Measurements from ENCODE around the gene GPRC5B.

GRCh38 chr16:19856120-19856519, 28.5 kb downstream of the GPRC5B start:
- TF ChIP-seq, protein P1, sequence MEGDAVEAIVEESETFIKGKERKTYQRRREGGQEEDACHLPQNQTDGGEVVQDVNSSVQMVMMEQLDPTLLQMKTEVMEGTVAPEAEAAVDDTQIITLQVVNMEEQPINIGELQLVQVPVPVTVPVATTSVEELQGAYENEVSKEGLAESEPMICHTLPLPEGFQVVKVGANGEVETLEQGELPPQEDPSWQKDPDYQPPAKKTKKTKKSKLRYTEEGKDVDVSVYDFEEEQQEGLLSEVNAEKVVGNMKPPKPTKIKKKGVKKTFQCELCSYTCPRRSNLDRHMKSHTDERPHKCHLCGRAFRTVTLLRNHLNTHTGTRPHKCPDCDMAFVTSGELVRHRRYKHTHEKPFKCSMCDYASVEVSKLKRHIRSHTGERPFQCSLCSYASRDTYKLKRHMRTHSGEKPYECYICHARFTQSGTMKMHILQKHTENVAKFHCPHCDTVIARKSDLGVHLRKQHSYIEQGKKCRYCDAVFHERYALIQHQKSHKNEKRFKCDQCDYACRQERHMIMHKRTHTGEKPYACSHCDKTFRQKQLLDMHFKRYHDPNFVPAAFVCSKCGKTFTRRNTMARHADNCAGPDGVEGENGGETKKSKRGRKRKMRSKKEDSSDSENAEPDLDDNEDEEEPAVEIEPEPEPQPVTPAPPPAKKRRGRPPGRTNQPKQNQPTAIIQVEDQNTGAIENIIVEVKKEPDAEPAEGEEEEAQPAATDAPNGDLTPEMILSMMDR (IDR thresholded peaks at IDR 0.05), result no peak
- no peak for TF ChIP-seq ZFX (IDR thresholded peaks at IDR 0.05; ENCODE audit: borderline replicate concordance)
